Naive thymus-derived CD4-positive, alpha-beta T cell (primary cell): ENCODE data around the gene RASSF5. TPM values are rescaled to one million over a fixed set of nuclear protein-coding genes. Genes with fewer than 3 reads are reported as not detected.

Experiments used
- ATAC-seq: fragments of 150-1000 bp; cut with Tn5 transposase; 2 replicates; pipeline ENCODE4 v1.10.0; 2021; ENCODE audit warnings: mild to moderate bottlenecking, moderate library complexity
- CTCF ChIA-PET: fragments of 350-600 bp; sonication (Branson Sonifier 250); formaldehyde crosslinking; loops from one replicate; lab custom pipeline; 2021; ENCODE audit warnings: antibody characterized with exemption; lab: Charles Lee
- POLR2A ChIA-PET: fragments of 350-600 bp; sonication (Branson Sonifier 250); formaldehyde crosslinking; loops from one replicate; lab custom pipeline; 2021; ENCODE audit warnings: antibody characterized with exemption, inconsistent platforms; lab: Charles Lee
- DNase-seq, 9 donors: peaks; one replicate each; pipeline versions ENCODE4 v3.0.0 to v3.0.0-alpha.2; 2020 to 2022; ENCODE audit warnings: mixed read lengths in 1 of 9
- H3K27ac ChIP-seq: one replicate; pipeline ENCODE4 v1.7.0; 2013; ENCODE audit warnings: mild to moderate bottlenecking, low read depth, low read length, moderate library complexity
- H3K27me3 ChIP-seq, 2 donors: one replicate each; pipeline ENCODE4 v1.7.0; 2013; ENCODE audit warnings: low read length in 2 of 2, mild to moderate bottlenecking in 2 of 2, moderate library complexity in 2 of 2; ENCODE audit not compliant: control insufficient read depth in 2 of 2, insufficient read depth in 2 of 2
- H3K36me3 ChIP-seq, 3 experiments: 1 replicate in 2 of 3; 2 replicates in 1 of 3; pipeline ENCODE4 v1.7.0; 2013; ENCODE audit warnings: low read length in 3 of 3, mild to moderate bottlenecking in 3 of 3, moderate library complexity in 1 of 3; ENCODE audit not compliant: insufficient read depth in 3 of 3, control insufficient read depth in 2 of 3
- H3K4me1 ChIP-seq, 2 donors: one replicate each; pipeline ENCODE4 v1.7.0; 2013; ENCODE audit warnings: low read length in 2 of 2, mild to moderate bottlenecking in 2 of 2, moderate library complexity in 1 of 2; ENCODE audit not compliant: control insufficient read depth in 2 of 2, insufficient read depth in 2 of 2
- H3K4me3 ChIP-seq: 2 replicates; pipeline ENCODE4 v1.7.0; 2013; ENCODE audit warnings: mild to moderate bottlenecking, low read length
- H3K9me3 ChIP-seq, 3 experiments: 1 replicate in 2 of 3; 2 replicates in 1 of 3; pipeline ENCODE4 v1.7.0; 2013; ENCODE audit warnings: low read length in 3 of 3; ENCODE audit not compliant: control insufficient read depth in 2 of 3
- H3K27ac Mint-ChIP-seq, 9 donors: one replicate each; pipeline ENCODE4 v1.8.0; 2020 to 2022; ENCODE audit warnings: mixed read lengths in 9 of 9, mild to moderate bottlenecking in 8 of 9, moderate library complexity in 5 of 9, inconsistent platforms in 2 of 9
- H3K27me3 Mint-ChIP-seq, 5 donors: one replicate each; pipeline ENCODE4 v1.8.0; 2021 to 2022; ENCODE audit warnings: mixed read lengths in 5 of 5, mild to moderate bottlenecking in 1 of 5
- H3K36me3 Mint-ChIP-seq, 5 donors: one replicate each; pipeline ENCODE4 v1.8.0; 2020 to 2022; ENCODE audit warnings: mixed read lengths in 5 of 5, mild to moderate bottlenecking in 3 of 5, inconsistent platforms in 1 of 5
- H3K4me1 Mint-ChIP-seq, 7 donors: one replicate each; pipeline ENCODE4 v1.8.0; 2020 to 2022; ENCODE audit warnings: mixed read lengths in 7 of 7, mild to moderate bottlenecking in 3 of 7, inconsistent platforms in 1 of 7
- H3K4me3 Mint-ChIP-seq, 10 donors: one replicate each; pipeline ENCODE4 v1.8.0; 2020 to 2022; ENCODE audit warnings: mild to moderate bottlenecking in 10 of 10, mixed read lengths in 10 of 10, moderate library complexity in 6 of 10, inconsistent platforms in 2 of 10
- H3K9me3 Mint-ChIP-seq, 11 donors: one replicate each; pipeline ENCODE4 v1.8.0; 2020 to 2022; ENCODE audit warnings: mixed read lengths in 11 of 11, mild to moderate bottlenecking in 4 of 11, inconsistent platforms in 1 of 11, moderate library complexity in 1 of 11
- intact Hi-C, 2 donors: fragments of 100-400 bp; cut with micrococcal nuclease; formaldehyde crosslinking; loops; one replicate each; pipeline ENCODE4 v1.15.1; 2023
- polyA plus RNA-seq, 2 donors: library from polyadenylated mRNA; unstranded; fragments of 300-500 nt; fragmentation: Illumina TruSeq; gene quantifications; one replicate each; pipeline ENCODE4 v1.2.3, GENCODE V29; 2021
- total RNA-seq, 6 experiments: library from RNA in 5 of 6; stranded (reverse) in 5 of 6; gene quantifications; 1 replicate in 5 of 6; 2 replicates in 1 of 6; pipeline ENCODE4 v1.2.3 and lab custom pipeline; 2021 to 2026

RASSF5 gene
- total and polyA plus RNA-seq, 7 experiments from 2014 or later = 155 to 416 (median 227) TPM

DNA sequence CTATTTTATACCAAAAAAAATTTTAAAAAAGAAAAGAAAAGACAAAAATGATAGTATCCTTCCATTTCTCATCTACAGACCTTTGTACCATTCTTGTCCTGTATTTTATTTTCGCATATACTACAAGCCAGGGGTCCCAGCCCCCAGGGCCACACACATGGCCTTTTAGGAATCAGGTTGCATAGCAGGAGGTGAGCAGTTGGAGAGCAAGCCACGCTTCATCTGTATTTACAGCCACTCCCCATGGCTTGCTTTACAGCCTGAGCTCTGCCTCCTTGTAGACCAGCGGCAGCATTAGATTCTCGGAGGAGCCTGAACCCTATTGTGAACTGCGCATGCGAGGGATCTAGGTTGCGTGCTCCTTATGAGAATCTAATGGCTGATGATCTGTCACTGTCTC, 39.8 kb downstream of the RASSF5 start:
- POLR2A ChIA-PET = interaction anchor here (0.6 to 3.8 kb wide), 6 partner anchors 9 to 83 kb away, joined by 3 to 22 read pairs (median 4); partner anchors contain the start of gene IKBKE
- Histone ChIP-seq H3K36me3 (no peaks in the 10 kb centered on the region), H3K4me1 (peaks cover 13 to 25% of the 10 kb centered on the region in 2 donors), H3K27ac (no peak overlapping the region), H3K4me3 (no peak overlapping the region), H3K9me3 (no peaks in the 10 kb centered on the region), H3K27me3 (no peaks in the 10 kb centered on the region)
- Mint-ChIP-seq H3K36me3 (peaks cover 0 to 4% (median 0%) of the 10 kb centered on the region in 5 donors), H3K27me3 (no peaks in the 10 kb centered on the region), H3K4me3 (no peak overlapping the region), H3K27ac (no peak overlapping the region), H3K9me3 (no peaks in the 10 kb centered on the region), H3K4me1 (peaks cover 16 to 46% (median 25%) of the 10 kb centered on the region in 7 donors)
- intact Hi-C loops = loop anchor here in 1 of 2 donors (5.0 kb wide), 1 partner anchor 435 kb away; no protein-coding TSS in a partner anchor
- DNase-seq (no peak), ATAC-seq (no peak)
- CTCF ChIA-PET = interaction anchor here (1.0 to 4.9 kb wide), 6 partner anchors 8 to 117 kb away, joined by 5 to 130 read pairs (median 22); no protein-coding TSS in a partner anchor

DNA sequence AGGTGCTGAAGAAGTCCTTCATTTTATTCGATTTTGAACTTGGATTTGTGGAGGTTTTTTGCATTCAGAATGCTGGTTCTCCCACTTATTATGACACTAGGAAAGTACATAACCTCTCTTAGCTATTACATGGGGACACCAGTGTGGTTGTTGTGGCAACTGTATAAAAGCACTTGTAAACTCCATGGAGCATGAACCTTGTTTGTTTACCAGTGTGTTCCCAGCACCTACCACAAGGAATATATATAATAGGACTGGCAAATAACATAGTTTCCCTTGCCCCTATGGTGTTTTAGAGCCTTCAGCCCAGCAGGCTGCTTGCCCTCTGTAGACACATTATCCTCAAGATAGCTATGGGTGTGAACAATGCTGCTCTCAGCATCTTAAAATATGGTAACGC, 43.1 kb downstream of the RASSF5 start:
- no peaks in the 10 kb centered on the region for H3K36me3 ChIP-seq
- peaks cover 39 to 69% (median 50%) of the 10 kb centered on the region in 7 donors for H3K4me1 Mint-ChIP-seq
- no peaks in the 10 kb centered on the region for H3K27me3 Mint-ChIP-seq
- no peaks in the 10 kb centered on the region for H3K9me3 ChIP-seq
- H3K4me1 ChIP-seq = peaks cover 40% of the 10 kb centered on the region in 2 donors
- H3K27ac ChIP-seq = no peak overlapping the region
- no peaks in the 10 kb centered on the region for H3K27me3 ChIP-seq
- ChIA-PET CTCF (interaction anchor here (0.6 to 20.4 kb wide), 5 partner anchors 28 to 127 kb away, joined by 3 to 424 read pairs (median 4); partner anchors contain the start of gene IKBKE), POLR2A (interaction anchor here (1.0 to 22.2 kb wide), 3 partner anchors 8 to 44 kb away, joined by 3 to 722 read pairs (median 4); no protein-coding TSS in a partner anchor)
- intact Hi-C loops = no loop called here
- no peaks in the 10 kb centered on the region for H3K9me3 Mint-ChIP-seq
- H3K36me3 Mint-ChIP-seq = peaks cover 0 to 5% (median 0%) of the 10 kb centered on the region in 5 donors
- H3K4me3 ChIP-seq = no peak overlapping the region
- ATAC-seq = no peak
- H3K4me3 Mint-ChIP-seq = no peak overlapping the region
- no peak for DNase-seq
- peak overlapping the region in 4 of 9 donors; percentile 15 to 86 (median 59) for H3K27ac Mint-ChIP-seq

DNA sequence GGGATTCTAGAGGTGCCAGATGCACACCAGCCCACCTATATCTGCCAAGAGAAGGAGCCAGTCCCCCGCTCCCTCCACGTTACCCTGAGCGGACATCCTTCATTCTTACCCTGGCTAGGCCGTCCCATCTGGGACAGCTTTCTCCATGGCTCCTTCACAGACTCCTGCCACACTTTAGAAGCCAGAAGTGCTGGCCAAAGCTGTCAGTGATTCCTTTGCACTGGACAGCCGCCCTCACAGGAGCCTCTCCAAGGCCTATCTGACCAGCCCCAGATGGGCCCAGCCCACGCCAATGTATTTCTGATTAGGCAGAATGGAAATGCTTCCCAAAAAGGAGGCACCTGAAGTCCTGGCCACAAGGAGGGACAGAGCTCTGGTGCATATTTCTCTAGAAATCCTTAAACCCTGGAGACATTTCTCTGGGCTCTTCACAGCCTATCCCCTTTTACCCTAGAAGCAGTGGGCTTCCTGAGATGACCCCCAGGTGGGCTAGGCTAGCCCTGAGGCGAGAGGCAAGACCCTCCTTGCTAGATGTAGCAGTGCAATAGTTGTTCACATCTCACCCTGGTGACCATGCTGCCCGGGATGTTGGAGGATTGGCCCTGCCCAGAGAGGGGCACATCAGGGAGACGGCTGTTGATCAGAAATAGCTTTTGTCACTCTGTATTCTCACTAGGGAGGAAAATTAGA, 44.1 kb downstream of the RASSF5 start:
- Histone ChIP-seq H3K27me3 (no peaks in the 10 kb centered on the region), H3K4me3 (no peak overlapping the region), H3K9me3 (no peaks in the 10 kb centered on the region), H3K36me3 (no peaks in the 10 kb centered on the region), H3K4me1 (peaks cover 49 to 50% of the 10 kb centered on the region in 2 donors), H3K27ac (peak overlapping the region; percentile 69)
- POLR2A ChIA-PET = interaction anchor here (0.9 to 22.2 kb wide), 4 partner anchors 22 to 88 kb away, joined by 3 to 722 read pairs (median 4); partner anchors contain the start of genes EIF2D and IKBKE
- peak overlapping the region; percentile 86 to 98 (median 92) for H3K27ac Mint-ChIP-seq
- peaks cover 0 to 5% (median 0%) of the 10 kb centered on the region in 5 donors for H3K36me3 Mint-ChIP-seq
- DNase-seq = no peak
- ATAC-seq = no peak
- H3K27me3 Mint-ChIP-seq = no peaks in the 10 kb centered on the region
- H3K4me3 Mint-ChIP-seq = peak overlapping the region in 3 of 10 donors; percentile 71 to 81 (median 78)
- intact Hi-C loops = no loop called here
- CTCF ChIA-PET = interaction anchor here (0.6 to 20.4 kb wide), 15 partner anchors 9 to 887 kb away, joined by 3 to 424 read pairs (median 4); partner anchors contain the start of genes EIF2D and IKBKE
- peaks cover 44 to 72% (median 53%) of the 10 kb centered on the region in 7 donors for H3K4me1 Mint-ChIP-seq
- H3K9me3 Mint-ChIP-seq = no peaks in the 10 kb centered on the region

DNA sequence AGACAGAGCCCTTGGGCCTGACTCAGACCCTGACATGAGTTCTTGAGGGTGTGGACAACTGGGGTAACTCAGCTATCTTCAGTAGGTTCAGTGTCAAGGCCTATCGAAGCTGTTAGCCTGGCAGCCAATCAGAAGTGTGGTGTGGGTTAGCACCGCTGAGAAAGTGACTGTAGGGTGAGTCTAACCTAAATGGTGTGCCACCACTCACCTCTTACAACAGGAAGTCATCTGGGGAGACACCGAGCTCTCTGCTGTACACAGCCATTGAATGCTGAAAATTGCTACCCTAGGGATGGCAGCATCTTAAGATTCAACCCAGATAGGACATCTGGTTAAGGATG, 44.6 kb downstream of the RASSF5 start:
- DNase-seq (peak; percentile 44 to 87 (median 80)), ATAC-seq (peak; percentile 93)
- Histone ChIP-seq H3K9me3 (no peaks in the 10 kb centered on the region), H3K27me3 (no peaks in the 10 kb centered on the region), H3K36me3 (no peaks in the 10 kb centered on the region), H3K4me3 (peak overlapping the region; percentile 9), H3K4me1 (peaks cover 51% of the 10 kb centered on the region in 2 donors), H3K27ac (peak overlapping the region; percentile 69)
- CTCF ChIA-PET = interaction anchor here (0.6 to 20.4 kb wide), 15 partner anchors 9 to 887 kb away, joined by 3 to 424 read pairs (median 3); partner anchors contain the start of genes EIF2D and IKBKE
- Mint-ChIP-seq H3K27ac (peak overlapping the region; percentile 86 to 98 (median 92)), H3K9me3 (no peaks in the 10 kb centered on the region), H3K4me3 (peak overlapping the region; percentile 5 to 82 (median 72)), H3K4me1 (peaks cover 46 to 71% (median 54%) of the 10 kb centered on the region in 7 donors), H3K27me3 (no peaks in the 10 kb centered on the region), H3K36me3 (peaks cover 0 to 5% (median 0%) of the 10 kb centered on the region in 5 donors)
- intact Hi-C loops = loop anchor here (1.0 to 2.0 kb wide), 5 partner anchors 8 to 61 kb away; partner anchors contain the start of gene EIF2D (in 2 of the 2)
- POLR2A ChIA-PET = interaction anchor here (0.9 to 22.2 kb wide), 4 partner anchors 22 to 89 kb away, joined by 3 to 722 read pairs (median 4); partner anchors contain the start of genes EIF2D and IKBKE

DNA sequence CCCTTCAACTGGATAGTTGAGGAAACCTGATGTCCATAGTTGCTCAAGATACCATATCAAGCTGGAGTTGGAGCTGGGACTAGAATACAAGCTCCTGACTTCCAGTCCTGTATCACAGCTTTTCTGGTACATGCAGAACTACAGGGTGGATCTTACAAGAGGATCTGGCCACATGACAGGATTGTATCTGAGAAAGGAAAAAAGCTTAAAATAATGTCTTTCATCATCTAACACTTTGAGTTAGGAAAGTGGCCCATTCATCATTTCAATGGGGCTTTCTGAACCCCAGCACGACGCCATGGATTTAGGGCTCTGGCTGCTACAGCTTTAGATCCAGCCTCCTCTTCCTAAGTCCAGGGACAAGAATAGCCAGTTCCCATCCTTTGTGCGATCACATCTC, 46.9 kb downstream of the RASSF5 start:
- intact Hi-C loops = no loop called here
- ChIA-PET POLR2A (interaction anchor here (0.9 to 22.2 kb wide), 7 partner anchors 13 to 85 kb away, joined by 3 to 722 read pairs (median 3); partner anchors contain the start of genes EIF2D and IKBKE), CTCF (interaction anchor here (0.9 to 20.4 kb wide), 7 partner anchors 8 to 75 kb away, joined by 3 to 424 read pairs (median 5); no protein-coding TSS in a partner anchor)
- Histone ChIP-seq H3K4me3 (no peak overlapping the region), H3K36me3 (peaks cover 0 to 8% (median 0%) of the 10 kb centered on the region in 3 experiments), H3K9me3 (no peaks in the 10 kb centered on the region), H3K4me1 (peaks cover 51% of the 10 kb centered on the region in 2 donors), H3K27me3 (no peaks in the 10 kb centered on the region), H3K27ac (peak overlapping the region; percentile 90)
- no peak for ATAC-seq
- no peaks in the 10 kb centered on the region for H3K9me3 Mint-ChIP-seq
- peak overlapping the region; percentile 25 to 97 (median 92) for H3K27ac Mint-ChIP-seq
- H3K27me3 Mint-ChIP-seq = no peaks in the 10 kb centered on the region
- peaks cover 0 to 18% (median 6%) of the 10 kb centered on the region in 5 donors for H3K36me3 Mint-ChIP-seq
- H3K4me1 Mint-ChIP-seq = peaks cover 43 to 67% (median 54%) of the 10 kb centered on the region in 7 donors
- DNase-seq = no peak
- H3K4me3 Mint-ChIP-seq = peak overlapping the region in 5 of 10 donors; percentile 4 to 98 (median 54)
